Neutrophil (primary cell): ENCODE measurements around the gene OLFML2B.

Experiments
- H3K27ac ChIP-seq: fragments of 200-600 bp; sonication (generic); 2 replicates; pipeline ENCODE4 v1.5.1; 2016; ENCODE audit warnings: mild to moderate bottlenecking, moderate library complexity
- H3K27me3 ChIP-seq: fragments of 200-600 bp; sonication (generic); 2 replicates; pipeline ENCODE4 v1.6.0; 2016; ENCODE audit warnings: mild to moderate bottlenecking
- H3K36me3 ChIP-seq: fragments of 200-600 bp; sonication (generic); 2 replicates; pipeline ENCODE4 v1.5.1; 2017
- H3K4me1 ChIP-seq, 2 experiments: fragments of 200-600 bp in 1 of 2; sonication (generic) in 1 of 2; 1 replicate in 1 of 2; 2 replicates in 1 of 2; pipeline versions ENCODE4 v1.5.1 to v1.6.1; 2013 to 2016; ENCODE audit warnings: low read depth in 1 of 2, low read length in 1 of 2, mild to moderate bottlenecking in 1 of 2, moderate library complexity in 1 of 2; ENCODE audit not compliant: control insufficient read depth in 1 of 2, insufficient read depth in 1 of 2
- H3K4me3 ChIP-seq, 2 experiments: fragments of 200-600 bp in 1 of 2; sonication (generic) in 1 of 2; 1 replicate in 1 of 2; 2 replicates in 1 of 2; pipeline ENCODE4 v1.5.1; 2013 to 2016; ENCODE audit warnings: low read depth in 1 of 2, low read length in 1 of 2, mild to moderate bottlenecking in 1 of 2, moderate library complexity in 1 of 2
- H3K9me3 ChIP-seq: fragments of 200-600 bp; sonication (generic); 2 replicates; pipeline ENCODE4 v1.5.1; 2016
- CTCF ChIP-seq: fragments of 200-600 bp; sonication (generic); IDR thresholded peaks from 2 replicates; pipeline ENCODE4 v1.5.1; 2016; ENCODE audit warnings: antibody characterized with exemption

The OLFML2B gene

GRCh38 chr1:162042361-162042760, 18.7 kb upstream of the OLFML2B start:
- Histone ChIP-seq H3K27ac (no peak overlapping the region), H3K9me3 (no peaks in the 10 kb centered on the region), H3K4me3 (no peak overlapping the region), H3K36me3 (no peaks in the 10 kb centered on the region), H3K27me3 (peaks cover 13% of the 10 kb centered on the region), H3K4me1 (no peaks in the 10 kb centered on the region)
- TF ChIP-seq CTCF = no peak

- H3K27ac ChIP-seq = no peak overlapping the region
- no peak overlapping the region for H3K4me3 ChIP-seq
- peaks cover 8% of the 10 kb centered on the region for H3K27me3 ChIP-seq
- H3K9me3 ChIP-seq = no peaks in the 10 kb centered on the region
- TF ChIP-seq CTCF = no peak
- no peaks in the 10 kb centered on the region for H3K36me3 ChIP-seq
- no peaks in the 10 kb centered on the region for H3K4me1 ChIP-seq
Observed at GRCh38 chr1:162040657-162041056, 17.0 kb upstream of the OLFML2B start.

- peaks cover 12% of the 10 kb centered on the region for H3K27me3 ChIP-seq
- no peak for TF ChIP-seq CTCF
- H3K4me3 ChIP-seq = no peak overlapping the region
- H3K9me3 ChIP-seq = no peaks in the 10 kb centered on the region
- H3K36me3 ChIP-seq = no peaks in the 10 kb centered on the region
- H3K27ac ChIP-seq = no peak overlapping the region
- no peaks in the 10 kb centered on the region for H3K4me1 ChIP-seq
Observed at GRCh38 chr1:162040001-162040400, 16.3 kb upstream of the OLFML2B start.

GRCh38 chr1:162038624-162039023, 15.0 kb upstream of the OLFML2B start:
- no peak overlapping the region for H3K27ac ChIP-seq
- no peaks in the 10 kb centered on the region for H3K36me3 ChIP-seq
- no peak overlapping the region for H3K4me3 ChIP-seq
- H3K9me3 ChIP-seq = no peaks in the 10 kb centered on the region
- no peak for TF ChIP-seq CTCF
- H3K4me1 ChIP-seq = no peaks in the 10 kb centered on the region
- peaks cover 16% of the 10 kb centered on the region for H3K27me3 ChIP-seq

GRCh38 chr1:162036163-162036562, 12.5 kb upstream of the OLFML2B start:
- Histone ChIP-seq H3K27ac (no peak overlapping the region), H3K9me3 (no peaks in the 10 kb centered on the region), H3K4me1 (no peaks in the 10 kb centered on the region), H3K27me3 (peaks cover 31% of the 10 kb centered on the region), H3K36me3 (no peaks in the 10 kb centered on the region), H3K4me3 (no peak overlapping the region)
- no peak for TF ChIP-seq CTCF

GRCh38 chr1:162035241-162035640, 11.6 kb upstream of the OLFML2B start:
- Histone ChIP-seq H3K4me1 (no peaks in the 10 kb centered on the region), H3K4me3 (no peak overlapping the region), H3K36me3 (no peaks in the 10 kb centered on the region), H3K27ac (no peak overlapping the region), H3K27me3 (peaks cover 31% of the 10 kb centered on the region), H3K9me3 (no peaks in the 10 kb centered on the region)
- TF ChIP-seq CTCF = no peak
